Measurements from ENCODE around the gene RORB.

GRCh38 chr9:74653410-74654080, 156.4 kb downstream of the RORB start:
- no peak for TF ChIP-seq POLR2AphosphoS5 (IDR thresholded peaks at IDR 0.05; ENCODE audit: insufficient read depth in 1 of 2, low read depth in 1 of 2)
- TF ChIP-seq CTCF (IDR thresholded peaks at IDR 0.05) = no peak
- no peak for TF ChIP-seq POLR2A (IDR thresholded peaks at IDR 0.05)

Data from vagina (tissue), 2 donors.